H1 (cell line): ENCODE measurements around the gene C14orf132. TPM values are rescaled to one million over a fixed set of nuclear protein-coding genes. Genes with fewer than 3 reads are reported as not detected.

Experiments used
- GABPA ChIP-seq: IDR thresholded peaks from 2 replicates; pipeline ENCODE4 v1.6.1; 2011; ENCODE audit warnings: mild to moderate bottlenecking, low read length, moderate library complexity, borderline replicate concordance; ENCODE audit not compliant: insufficient read depth
- MAFK ChIP-seq: IDR thresholded peaks from 2 replicates; pipeline ENCODE4 v1.6.1; 2012; ENCODE audit warnings: low read depth, mild to moderate bottlenecking, improper control_type of control experiment, low read length
- MAX ChIP-seq: IDR thresholded peaks from 2 replicates; pipeline ENCODE4 v1.6.1; 2012; ENCODE audit warnings: inconsistent platforms
- POLR2A ChIP-seq, 2 experiments: IDR thresholded peaks; 1 replicate in 1 of 2; 2 replicates in 1 of 2; pipeline ENCODE4 v1.6.1; 2011; ENCODE audit warnings: low read depth in 2 of 2, low read length in 2 of 2, mild to moderate bottlenecking in 2 of 2; ENCODE audit errors: control extremely low read depth in 1 of 2
- RAD21 ChIP-seq, 2 experiments: IDR thresholded peaks in 1 of 2; conservative IDR thresholded peaks in 1 of 2; 2 replicates each; pipeline ENCODE4 v1.6.1; 2011; ENCODE audit warnings: low read depth in 2 of 2, low read length in 2 of 2, improper control_type of control experiment in 1 of 2, inconsistent platforms in 1 of 2, mild to moderate bottlenecking in 1 of 2, moderate library complexity in 1 of 2
- TAF7 ChIP-seq: optimal IDR thresholded peaks from 2 replicates; pipeline ENCODE3; 2011; ENCODE audit warnings: low read depth, mild to moderate bottlenecking, inconsistent platforms, low read length, moderate library complexity, borderline replicate concordance
- USF2 ChIP-seq: IDR thresholded peaks from 2 replicates; pipeline ENCODE4 v1.6.1; 2011; ENCODE audit warnings: low read length, improper control_type of control experiment
- YY1 ChIP-seq: IDR thresholded peaks from 2 replicates; pipeline ENCODE4 v1.6.1; 2011; ENCODE audit warnings: low read depth, mild to moderate bottlenecking, low read length
- polyA plus RNA-seq, 7 experiments: library from polyadenylated mRNA; depleted of rRNA in 3 of 7; stranded (reverse) in 5 of 7; unstranded in 2 of 7; fragments of >200 nt in 5 of 7; fragments of 200-250 nt in 2 of 7; gene quantifications; 1 replicate in 5 of 7; 2 replicates in 1 of 7; 4 replicates in 1 of 7; pipeline versions ENCODE4 v1.2.1 to v1.2.3, GENCODE V29; 2011 to 2013; ENCODE audit warnings: missing spikeins in 2 of 7, mixed read lengths in 2 of 7
- total RNA-seq: library from RNA; stranded (reverse); fragmentation: NEBNext Ultra II Directional; extraction: Animal tissue kit (Norgen Biotek cat#: 25700); gene quantifications from 2 replicates; pipeline ENCODE4 v1.2.1, GENCODE V29; 2021

Gene C14orf132
- total and polyA plus RNA-seq, 2 of the 8 experiments (the other 6 are each of a cell fraction or from before 2014, with no cell fraction given): 11.7 to 32.5 TPM

GRCh38 chr14:96100161-96101064, 61.3 kb downstream of the C14orf132 start (continued):
- TF ChIP-seq GABPA (no peak), MAFK (no peak), MAX (peak; percentile 75), RAD21 (IDR thresholded peaks at IDR 0.05 in 1 of 2, conservative IDR thresholded peaks at IDR 0.05 in 1 of 2; ENCODE audit: low read depth in 2 of 2, low read length in 2 of 2) (peak; percentile 99 to 100), TAF7 (peak; percentile 78), YY1 (peak; percentile 10; the same call in 1 of the 2 replicates), USF2 (peak; percentile 74), POLR2A (IDR thresholded peaks at IDR 0.05; ENCODE audit: control extremely low read depth in 1 of 2, low read depth in 2 of 2, low read length in 2 of 2) (no peak)
